K562 (cell line): Measurements from ENCODE around the gene CFAP54. TPM values are rescaled to one million over a fixed set of nuclear protein-coding genes. Genes with fewer than 3 reads are reported as not detected.

Source experiments
- EGR1 ChIP-seq: fragments of 450-650 bp; conservative IDR thresholded peaks from 2 replicates; pipeline ENCODE4 v1.6.1; 2017; ENCODE audit warnings: mild to moderate bottlenecking
- FOXA3 ChIP-seq, 2 experiments: fragments of 450-650 bp in 1 of 2; sonication (generic) in 1 of 2; formaldehyde crosslinking; IDR thresholded peaks in 1 of 2; conservative IDR thresholded peaks in 1 of 2; 2 replicates each; pipeline versions ENCODE4 v1.4.0 to v1.8.0; 2020 to 2022; ENCODE audit warnings: mild to moderate bottlenecking in 2 of 2, missing genetic modification reagents in 1 of 2
- HDAC2 ChIP-seq: fragments of 450-650 bp; IDR thresholded peaks from 2 replicates; pipeline ENCODE4 v1.6.1; 2016; ENCODE audit warnings: mild to moderate bottlenecking
- KHSRP ChIP-seq: fragments of 450-650 bp; IDR thresholded peaks from 2 replicates; pipeline ENCODE4 v1.6.1; 2017
- MYC ChIP-seq, 2 experiments: fragments of 250-450 bp in 1 of 2; sonication (Bioruptor Pico) in 1 of 2; IDR thresholded peaks; 2 replicates each; pipeline versions ENCODE4 v1.5.1 to v1.6.1; 2012 to 2021; ENCODE audit warnings: low read depth in 2 of 2, borderline replicate concordance in 1 of 2, improper control_type of control experiment in 1 of 2, low read length in 1 of 2, mild to moderate bottlenecking in 1 of 2, moderate library complexity in 1 of 2
- NCOA1 ChIP-seq: fragments of 450-650 bp; IDR thresholded peaks from 2 replicates; pipeline ENCODE4 v1.6.1; 2016; ENCODE audit warnings: low read depth
- NEUROD1 ChIP-seq: fragments of 150-350 bp; IDR thresholded peaks from 2 replicates; pipeline ENCODE4 v1.6.1; 2014; ENCODE audit warnings: borderline replicate concordance, low read length, low read depth; ENCODE audit not compliant: partially characterized antibody
- SUPT5H ChIP-seq: fragments of 450-650 bp; IDR thresholded peaks from 2 replicates; pipeline ENCODE4 v1.6.1; 2016
- ZNF699 ChIP-seq: fragments of 250-450 bp; sonication (Bioruptor Pico); IDR thresholded peaks from 2 replicates; pipeline ENCODE4 v1.8.0; 2021; ENCODE audit warnings: mild to moderate bottlenecking, moderate library complexity; ENCODE audit not compliant: insufficient replicate concordance
- polyA plus RNA-seq, 8 experiments: library from polyadenylated mRNA; depleted of rRNA in 4 of 8; stranded (reverse) in 5 of 8; unstranded in 3 of 8; fragments of >200 nt; fragmentation: Nextera tagmentation in 2 of 8; fragmentation: Illumina TruSeq in 1 of 8; extraction: Ambion mirVana in 2 of 8; extraction: Trizol in 1 of 8; gene quantifications; 2 replicates each; pipeline versions ENCODE4 v1.2.1 to v1.2.3, GENCODE V29; 2011 to 2014; ENCODE audit warnings: inconsistent platforms in 1 of 8, missing spikeins in 1 of 8
- total RNA-seq, 7 experiments: library from RNA; depleted of rRNA in 6 of 7; stranded (reverse); fragments of >200 nt in 6 of 7; fragmentation: Illumina TruSeq in 2 of 7; extraction: Trizol in 2 of 7; gene quantifications; 2 replicates each; pipeline versions ENCODE4 v1.2.1 to v1.2.3, GENCODE V29; 2011 to 2021; ENCODE audit warnings: low replicate concordance in 1 of 7
- TF ChIP-seq, protein P1 (sequence below): fragments of 450-650 bp; IDR thresholded peaks from 2 replicates; pipeline ENCODE4 v1.6.1; 2016; ENCODE audit warnings: borderline replicate concordance
- TF ChIP-seq, protein P2 (sequence below): fragments of 200-800 bp; sonication (Bioruptor generic); IDR thresholded peaks from 2 replicates; pipeline ENCODE4 v1.6.1; 2017; ENCODE audit warnings: missing genetic modification characterization, missing compliant biosample characterization
- TF ChIP-seq, protein P3 (sequence below), 2 experiments: IDR thresholded peaks in 1 of 2; conservative IDR thresholded peaks in 1 of 2; 2 replicates each; pipeline ENCODE4 v1.6.1; 2016; ENCODE audit warnings: low read depth in 2 of 2, mild to moderate bottlenecking in 1 of 2, missing compliant biosample characterization in 1 of 2, missing genetic modification characterization in 1 of 2, moderate library complexity in 1 of 2
- TF ChIP-seq, protein P4 (sequence below): conservative IDR thresholded peaks from 2 replicates; pipeline ENCODE4 v1.6.1; 2011; ENCODE audit warnings: low read depth, mild to moderate bottlenecking, low read length; ENCODE audit not compliant: control insufficient read depth

Gene CFAP54
- total and polyA plus RNA-seq, 9 of the 15 experiments (the other 6 are each of a cell fraction or from before 2014, with no cell fraction given): 0.03 to 0.23 (median 0.10) TPM; not detected in 3

DNA sequence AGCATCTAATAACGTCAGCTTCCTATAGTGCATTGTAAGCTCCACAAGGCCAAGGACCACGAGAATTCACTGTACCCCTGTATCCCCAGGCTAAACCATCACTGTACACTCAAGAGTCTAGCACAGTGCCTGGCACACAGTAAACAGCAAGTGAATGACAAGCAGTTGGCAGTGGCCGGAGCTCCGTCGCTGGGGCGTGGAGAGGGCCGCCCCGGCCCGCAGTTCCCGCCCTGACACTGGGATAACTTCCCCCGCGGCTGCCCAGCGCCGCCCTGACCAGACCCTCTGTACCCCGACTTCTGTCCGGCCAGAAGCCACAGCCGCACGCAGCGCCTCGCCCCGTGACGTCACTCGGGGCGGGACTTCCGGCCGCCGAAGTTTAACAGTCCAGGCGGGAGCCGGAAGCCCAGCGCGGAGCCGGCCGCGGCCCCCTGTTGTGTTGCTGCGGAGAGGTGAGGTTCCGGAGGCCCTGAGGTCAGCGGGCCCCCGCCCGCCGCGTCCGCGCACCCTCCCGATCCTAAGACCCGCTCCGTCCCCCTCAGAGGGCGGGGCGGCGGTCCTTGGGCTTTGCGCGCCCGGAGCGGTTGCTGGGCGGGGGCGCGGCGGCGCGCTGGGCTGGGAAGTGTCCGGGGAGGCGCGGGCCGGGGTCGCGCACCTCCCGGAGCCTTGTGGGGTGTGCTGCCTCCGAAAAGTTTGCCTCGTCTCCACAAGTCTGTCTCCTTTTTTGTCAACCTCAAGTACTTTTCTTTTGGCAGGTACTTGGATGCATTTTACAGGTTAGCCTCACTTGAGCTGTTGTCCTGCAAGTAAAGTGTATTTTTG is 417.7 kb downstream of the CFAP54 start, which contains the start of gene NEDD1 (continued):
- TF ChIP-seq, protein P1, sequence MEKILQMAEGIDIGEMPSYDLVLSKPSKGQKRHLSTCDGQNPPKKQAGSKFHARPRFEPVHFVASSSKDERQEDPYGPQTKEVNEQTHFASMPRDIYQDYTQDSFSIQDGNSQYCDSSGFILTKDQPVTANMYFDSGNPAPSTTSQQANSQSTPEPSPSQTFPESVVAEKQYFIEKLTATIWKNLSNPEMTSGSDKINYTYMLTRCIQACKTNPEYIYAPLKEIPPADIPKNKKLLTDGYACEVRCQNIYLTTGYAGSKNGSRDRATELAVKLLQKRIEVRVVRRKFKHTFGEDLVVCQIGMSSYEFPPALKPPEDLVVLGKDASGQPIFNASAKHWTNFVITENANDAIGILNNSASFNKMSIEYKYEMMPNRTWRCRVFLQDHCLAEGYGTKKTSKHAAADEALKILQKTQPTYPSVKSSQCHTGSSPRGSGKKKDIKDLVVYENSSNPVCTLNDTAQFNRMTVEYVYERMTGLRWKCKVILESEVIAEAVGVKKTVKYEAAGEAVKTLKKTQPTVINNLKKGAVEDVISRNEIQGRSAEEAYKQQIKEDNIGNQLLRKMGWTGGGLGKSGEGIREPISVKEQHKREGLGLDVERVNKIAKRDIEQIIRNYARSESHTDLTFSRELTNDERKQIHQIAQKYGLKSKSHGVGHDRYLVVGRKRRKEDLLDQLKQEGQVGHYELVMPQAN: peak; percentile 54; the same call in 1 of the 2 replicates
- TF ChIP-seq MYC (IDR thresholded peaks at IDR 0.05; ENCODE audit: low read depth, low read length) (peak; percentile 25; the same call in 1 of the 2 replicates), MYC (CRISPR knock-in tag; IDR thresholded peaks at IDR 0.05; ENCODE audit: borderline replicate concordance, low read depth) (no peak; the same call in 1 of the 2 replicates), SUPT5H (peak; percentile 82), NEUROD1 (no peak), NCOA1 (0 out of 2 replicates have a peak, but pooled peaks have one; percentile 14), HDAC2 (peak; percentile 86; the same call in 1 of the 2 replicates), KHSRP (peak; percentile 80; the same call in 1 of the 2 replicates), ZNF699 (CRISPR knock-in tag) (no peak), FOXA3 (CRISPR knock-in tag; conservative IDR thresholded peaks at IDR 0.05 in 1 of 2, IDR thresholded peaks at IDR 0.05 in 1 of 2) (peak; percentile 66 to 94; a peak in 3 of 4 replicates), EGR1 (peak; percentile 5; the same call in 1 of the 2 replicates)
- TF ChIP-seq, protein P2, sequence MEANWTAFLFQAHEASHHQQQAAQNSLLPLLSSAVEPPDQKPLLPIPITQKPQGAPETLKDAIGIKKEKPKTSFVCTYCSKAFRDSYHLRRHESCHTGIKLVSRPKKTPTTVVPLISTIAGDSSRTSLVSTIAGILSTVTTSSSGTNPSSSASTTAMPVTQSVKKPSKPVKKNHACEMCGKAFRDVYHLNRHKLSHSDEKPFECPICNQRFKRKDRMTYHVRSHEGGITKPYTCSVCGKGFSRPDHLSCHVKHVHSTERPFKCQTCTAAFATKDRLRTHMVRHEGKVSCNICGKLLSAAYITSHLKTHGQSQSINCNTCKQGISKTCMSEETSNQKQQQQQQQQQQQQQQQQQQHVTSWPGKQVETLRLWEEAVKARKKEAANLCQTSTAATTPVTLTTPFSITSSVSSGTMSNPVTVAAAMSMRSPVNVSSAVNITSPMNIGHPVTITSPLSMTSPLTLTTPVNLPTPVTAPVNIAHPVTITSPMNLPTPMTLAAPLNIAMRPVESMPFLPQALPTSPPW (CRISPR knock-in tag): peak; percentile 89
- TF ChIP-seq, protein P3, sequence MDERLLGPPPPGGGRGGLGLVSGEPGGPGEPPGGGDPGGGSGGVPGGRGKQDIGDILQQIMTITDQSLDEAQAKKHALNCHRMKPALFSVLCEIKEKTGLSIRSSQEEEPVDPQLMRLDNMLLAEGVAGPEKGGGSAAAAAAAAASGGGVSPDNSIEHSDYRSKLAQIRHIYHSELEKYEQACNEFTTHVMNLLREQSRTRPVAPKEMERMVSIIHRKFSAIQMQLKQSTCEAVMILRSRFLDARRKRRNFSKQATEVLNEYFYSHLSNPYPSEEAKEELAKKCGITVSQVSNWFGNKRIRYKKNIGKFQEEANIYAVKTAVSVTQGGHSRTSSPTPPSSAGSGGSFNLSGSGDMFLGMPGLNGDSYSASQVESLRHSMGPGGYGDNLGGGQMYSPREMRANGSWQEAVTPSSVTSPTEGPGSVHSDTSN (CRISPR knock-in tag; IDR thresholded peaks at IDR 0.05; ENCODE audit: low read depth): no peak
- TF ChIP-seq, protein P3 (tag; conservative IDR thresholded peaks at IDR 0.05; ENCODE audit: low read depth): peak; percentile 72
- TF ChIP-seq, protein P4, sequence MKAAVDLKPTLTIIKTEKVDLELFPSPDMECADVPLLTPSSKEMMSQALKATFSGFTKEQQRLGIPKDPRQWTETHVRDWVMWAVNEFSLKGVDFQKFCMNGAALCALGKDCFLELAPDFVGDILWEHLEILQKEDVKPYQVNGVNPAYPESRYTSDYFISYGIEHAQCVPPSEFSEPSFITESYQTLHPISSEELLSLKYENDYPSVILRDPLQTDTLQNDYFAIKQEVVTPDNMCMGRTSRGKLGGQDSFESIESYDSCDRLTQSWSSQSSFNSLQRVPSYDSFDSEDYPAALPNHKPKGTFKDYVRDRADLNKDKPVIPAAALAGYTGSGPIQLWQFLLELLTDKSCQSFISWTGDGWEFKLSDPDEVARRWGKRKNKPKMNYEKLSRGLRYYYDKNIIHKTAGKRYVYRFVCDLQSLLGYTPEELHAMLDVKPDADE: peak; percentile 68; the same call in 1 of the 2 replicates
